Esophagus squamous epithelium (tissue), 5 donors: ENCODE measurements around the gene IYD. TPM values are rescaled to one million over a fixed set of nuclear protein-coding genes. Genes with fewer than 3 reads are reported as not detected.

ENCODE experiments used
- DNase-seq: peaks from one replicate; lab custom pipeline; 2025; lab: John Stamatoyannopoulos, UW
- H3K27ac ChIP-seq, 4 donors: fragments of 200-600 bp; sonication (generic); one replicate each; pipeline ENCODE4 v1.5.1; 2016 to 2019; ENCODE audit warnings: mild to moderate bottlenecking in 1 of 4
- H3K27me3 ChIP-seq, 4 donors: fragments of 200-600 bp; sonication (generic); 1 replicate in 3 of 4; 2 replicates in 1 of 4; pipeline versions ENCODE4 v1.5.1 to v1.6.0; 2017 to 2021; ENCODE audit warnings: antibody characterized with exemption in 1 of 4
- H3K36me3 ChIP-seq, 3 donors: fragments of 200-600 bp; sonication (generic); one replicate each; pipeline ENCODE4 v1.5.1; 2016 to 2019
- H3K4me1 ChIP-seq, 3 donors: fragments of 200-600 bp; sonication (generic); one replicate each; pipeline ENCODE4 v1.5.1; 2017 to 2019
- H3K4me3 ChIP-seq, 4 donors: fragments of 200-600 bp; sonication (generic); 1 replicate in 3 of 4; 2 replicates in 1 of 4; pipeline ENCODE4 v1.5.1; 2016 to 2019; ENCODE audit warnings: mild to moderate bottlenecking in 2 of 4, moderate library complexity in 1 of 4
- H3K9me3 ChIP-seq, 3 donors: fragments of 200-600 bp; sonication (generic); one replicate each; pipeline ENCODE4 v1.5.1; 2016 to 2019
- POLR2A ChIP-seq, 4 donors: fragments of 450-650 bp; IDR thresholded peaks; one replicate each; pipeline ENCODE4 v1.6.1; 2017; ENCODE audit warnings: antibody characterized with exemption in 4 of 4, mild to moderate bottlenecking in 4 of 4, moderate library complexity in 3 of 4
- WGBS, 2 donors: methylation state at CpG; one replicate each; pipeline ENCODE4 v1.1.5; 2018; 5-methylcytosine and 5-hydroxymethylcytosine counted together
- intact Hi-C: fragments of 100-400 bp; cut with DNase I; formaldehyde crosslinking; loops from one replicate; pipeline ENCODE4 v1.15.0; 2022
- total RNA-seq, 4 donors: library from RNA; depleted of rRNA; stranded (reverse); fragments of >200 nt; gene quantifications; one replicate each; pipeline ENCODE4 v1.1.0, GENCODE V29; 2016
- TF ChIP-seq, protein P1 (sequence below), 6 experiments: fragments of 450-650 bp in 4 of 6; fragments of 200-600 bp in 2 of 6; sonication (generic) in 2 of 6; IDR thresholded peaks; one replicate each; pipeline ENCODE4 v1.5.1; 2016 to 2019; ENCODE audit warnings: antibody characterized with exemption in 6 of 6, mild to moderate bottlenecking in 4 of 6, moderate library complexity in 4 of 6
- donor health status: DM: yes; HTN: yes; CAD: no.

Gene IYD, protein sequence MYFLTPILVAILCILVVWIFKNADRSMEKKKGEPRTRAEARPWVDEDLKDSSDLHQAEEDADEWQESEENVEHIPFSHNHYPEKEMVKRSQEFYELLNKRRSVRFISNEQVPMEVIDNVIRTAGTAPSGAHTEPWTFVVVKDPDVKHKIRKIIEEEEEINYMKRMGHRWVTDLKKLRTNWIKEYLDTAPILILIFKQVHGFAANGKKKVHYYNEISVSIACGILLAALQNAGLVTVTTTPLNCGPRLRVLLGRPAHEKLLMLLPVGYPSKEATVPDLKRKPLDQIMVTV
- total RNA-seq: not detected

DNA sequence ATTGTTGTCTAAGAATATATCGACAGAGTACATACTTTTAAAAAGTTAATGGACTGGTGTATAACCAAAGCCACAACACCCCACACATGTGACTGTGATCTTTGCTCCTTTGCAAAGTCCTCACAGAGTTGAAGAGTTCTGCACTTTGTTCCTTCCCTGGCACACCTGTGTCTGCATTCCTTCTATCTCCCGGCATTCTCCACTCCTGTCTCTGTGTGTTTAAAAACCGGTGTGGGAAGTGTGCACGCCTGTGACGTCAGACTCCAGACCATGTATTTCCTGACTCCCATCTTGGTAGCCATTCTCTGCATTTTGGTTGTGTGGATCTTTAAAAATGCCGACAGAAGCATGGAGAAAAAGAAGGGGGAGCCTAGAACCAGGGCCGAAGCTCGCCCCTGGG, at the start of gene IYD:
TSS of gene IYD (plus strand) at position 251 of the 400 bp plus-strand sequence. CDS start at position 271, 20 bp downstream.
- Histone ChIP-seq H3K4me3 (no peak within 1 kb of the TSS), H3K27me3 (no peaks in the 10 kb centered on the region), H3K27ac (no peak within 1 kb of the TSS), H3K9me3 (no peaks in the 10 kb centered on the region), H3K36me3 (no peaks in the 10 kb centered on the region), H3K4me1 (peaks cover 0 to 16% (median 0%) of the 10 kb centered on the region in 3 donors)
- intact Hi-C loops: no loop called here
- TF ChIP-seq, protein P1, sequence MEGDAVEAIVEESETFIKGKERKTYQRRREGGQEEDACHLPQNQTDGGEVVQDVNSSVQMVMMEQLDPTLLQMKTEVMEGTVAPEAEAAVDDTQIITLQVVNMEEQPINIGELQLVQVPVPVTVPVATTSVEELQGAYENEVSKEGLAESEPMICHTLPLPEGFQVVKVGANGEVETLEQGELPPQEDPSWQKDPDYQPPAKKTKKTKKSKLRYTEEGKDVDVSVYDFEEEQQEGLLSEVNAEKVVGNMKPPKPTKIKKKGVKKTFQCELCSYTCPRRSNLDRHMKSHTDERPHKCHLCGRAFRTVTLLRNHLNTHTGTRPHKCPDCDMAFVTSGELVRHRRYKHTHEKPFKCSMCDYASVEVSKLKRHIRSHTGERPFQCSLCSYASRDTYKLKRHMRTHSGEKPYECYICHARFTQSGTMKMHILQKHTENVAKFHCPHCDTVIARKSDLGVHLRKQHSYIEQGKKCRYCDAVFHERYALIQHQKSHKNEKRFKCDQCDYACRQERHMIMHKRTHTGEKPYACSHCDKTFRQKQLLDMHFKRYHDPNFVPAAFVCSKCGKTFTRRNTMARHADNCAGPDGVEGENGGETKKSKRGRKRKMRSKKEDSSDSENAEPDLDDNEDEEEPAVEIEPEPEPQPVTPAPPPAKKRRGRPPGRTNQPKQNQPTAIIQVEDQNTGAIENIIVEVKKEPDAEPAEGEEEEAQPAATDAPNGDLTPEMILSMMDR (IDR thresholded peaks at IDR 0.05): no peak
- TF ChIP-seq POLR2A (IDR thresholded peaks at IDR 0.05): no peak
- DNase-seq: no peak
- WGBS, 2 donors: 68 to 75% methylated on average over 6 to 8 of the region's 8 CpGs

- H3K9me3 ChIP-seq: no peaks in the 10 kb centered on the region
- no peaks in the 10 kb centered on the region for H3K36me3 ChIP-seq
- H3K4me3 ChIP-seq: no peak overlapping the region
- H3K27me3 ChIP-seq: peaks cover 0 to 43% (median 0%) of the 10 kb centered on the region in 4 donors
- 77% methylated on average over 4 of the region's 4 CpGs for WGBS, 2 donors
- H3K4me1 ChIP-seq: peaks cover 0 to 6% (median 0%) of the 10 kb centered on the region in 3 donors
- intact Hi-C loops: no loop called here
- H3K27ac ChIP-seq: no peak overlapping the region
- no peak for DNase-seq
- no peak for TF ChIP-seq POLR2A (IDR thresholded peaks at IDR 0.05)
- TF ChIP-seq, protein P1 (IDR thresholded peaks at IDR 0.05): no peak
These were observed 48.9 kb upstream of the IYD start for GRCh38 chr6:150319924-150320323.

GRCh38 chr6:150320442-150320841, 48.4 kb upstream of the IYD start:
- Histone ChIP-seq H3K27ac (no peak overlapping the region), H3K4me1 (peaks cover 0 to 9% (median 0%) of the 10 kb centered on the region in 3 donors), H3K36me3 (no peaks in the 10 kb centered on the region), H3K4me3 (no peak overlapping the region), H3K9me3 (no peaks in the 10 kb centered on the region), H3K27me3 (peaks cover 0 to 38% (median 0%) of the 10 kb centered on the region in 4 donors)
- 74 to 80% methylated on average over 9 of the region's 9 CpGs for WGBS, 2 donors
- no peak for DNase-seq
- no peak for TF ChIP-seq POLR2A (IDR thresholded peaks at IDR 0.05)
- TF ChIP-seq, protein P1 (IDR thresholded peaks at IDR 0.05): no peak
- intact Hi-C loops: no loop called here

- H3K36me3 ChIP-seq: no peaks in the 10 kb centered on the region
- peaks cover 0 to 33% (median 0%) of the 10 kb centered on the region in 4 donors for H3K27me3 ChIP-seq
- H3K4me3 ChIP-seq: no peak overlapping the region
- TF ChIP-seq POLR2A (IDR thresholded peaks at IDR 0.05): no peak
- TF ChIP-seq, protein P1 (IDR thresholded peaks at IDR 0.05): no peak
- peaks cover 0 to 9% (median 0%) of the 10 kb centered on the region in 3 donors for H3K4me1 ChIP-seq
- DNase-seq: no peak
- H3K9me3 ChIP-seq: no peaks in the 10 kb centered on the region
- no peak overlapping the region for H3K27ac ChIP-seq
- WGBS, 2 donors: 64 to 71% methylated on average over 5 to 6 of the region's 6 CpGs
- intact Hi-C loops: no loop called here
These were observed 46.3 kb upstream of the IYD start for GRCh38 chr6:150322466-150322871.

DNA sequence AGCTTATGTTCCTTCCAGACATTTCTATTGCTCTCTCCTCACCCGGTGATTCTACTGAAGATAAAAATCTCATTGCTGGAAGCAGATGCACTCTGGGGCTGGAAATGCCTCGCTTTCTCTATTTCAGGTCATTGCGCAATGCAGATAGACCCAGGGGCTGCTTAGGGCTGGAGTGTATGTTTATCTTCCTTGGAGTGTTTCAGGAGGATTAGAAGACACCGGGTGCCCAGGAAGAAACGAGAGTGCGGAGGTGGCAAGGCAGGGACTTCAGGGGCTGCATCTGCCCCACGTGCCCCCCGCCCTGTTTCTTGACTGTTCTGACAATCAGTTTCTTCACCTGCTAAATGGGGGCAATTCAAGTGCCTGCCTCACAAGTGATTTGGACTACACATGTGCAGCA, 45.6 kb upstream of the IYD start:
- Histone ChIP-seq H3K27ac (no peak overlapping the region), H3K27me3 (peaks cover 0 to 29% (median 0%) of the 10 kb centered on the region in 4 donors), H3K36me3 (no peaks in the 10 kb centered on the region), H3K4me1 (peaks cover 0 to 9% (median 0%) of the 10 kb centered on the region in 3 donors), H3K4me3 (no peak overlapping the region), H3K9me3 (no peaks in the 10 kb centered on the region)
- no peak for DNase-seq
- no peak for TF ChIP-seq POLR2A (IDR thresholded peaks at IDR 0.05)
- TF ChIP-seq, protein P1 (IDR thresholded peaks at IDR 0.05): no peak
- 72 to 91% methylated on average over 8 of the region's 8 CpGs for WGBS, 2 donors
- intact Hi-C loops: no loop called here
